DMS153 treated with DMSO at 0.1 percent for 48 hours (cell line): Measurements from ENCODE around the gene NOL4L.
"Not testable (repeated sequence)": the region's sequence is repeated elsewhere in the genome, so short reads cannot be mapped to it uniquely, and the experiment has no call there.

Experiments
- DNase-seq: peaks from one replicate; lab custom pipeline; 2025; ENCODE audit not compliant: unreplicated experiment; lab: John Stamatoyannopoulos, UW

The NOL4L gene

GRCh38 chr20:32598606-32599005 is 13.5 kb upstream of the NOL4L start:
- no peak for DNase-seq

DNA sequence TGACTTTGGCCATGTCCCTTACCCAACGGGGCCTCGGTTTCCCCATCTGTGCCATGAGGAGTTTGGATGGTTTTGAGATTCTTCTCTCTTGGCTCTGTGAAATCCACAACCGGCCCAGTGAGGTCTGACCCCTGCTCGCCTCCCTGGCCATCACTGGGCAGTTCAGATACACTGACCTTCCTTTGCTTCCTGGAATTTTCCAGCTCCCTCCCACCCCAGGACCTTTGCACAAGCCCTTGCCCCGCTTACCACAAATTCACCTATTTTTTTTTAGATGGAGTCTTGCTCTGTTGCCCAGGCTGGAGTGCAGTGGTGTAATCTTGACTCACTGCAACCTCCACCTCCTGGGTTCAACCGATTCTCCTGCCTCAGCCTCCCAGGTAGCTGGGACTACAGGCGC is 12.6 kb upstream of the NOL4L start:
- no peak for DNase-seq

- no peak for DNase-seq
Observed at GRCh38 chr20:32596681-32597252, 11.6 kb upstream of the NOL4L start.

DNA sequence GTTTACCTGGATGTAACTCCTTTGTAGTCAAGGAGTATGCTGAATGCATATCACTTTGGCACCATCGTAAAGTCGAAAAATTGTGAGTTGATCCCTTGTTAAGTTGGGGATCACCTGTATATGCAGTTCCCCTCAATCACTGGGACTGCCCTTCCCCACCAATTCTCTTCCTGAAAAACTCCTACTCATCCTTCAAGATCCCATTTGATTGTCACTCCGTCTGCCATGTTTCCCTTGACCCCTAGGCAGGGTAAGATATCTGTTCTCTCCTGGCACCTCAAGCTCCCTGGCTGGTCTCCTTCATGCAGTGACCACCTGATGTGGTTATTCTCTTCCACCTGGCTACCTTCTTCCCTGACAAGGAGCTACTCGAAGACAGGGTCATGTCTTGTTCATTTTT is 10.0 kb upstream of the NOL4L start:
- no peak for DNase-seq

GRCh38 chr20:32594669-32595068 is 9.5 kb upstream of the NOL4L start:
- DNase-seq, result not testable (repeated sequence)

GRCh38 chr20:32594204-32594603 is 9.1 kb upstream of the NOL4L start:
- DNase-seq, result no peak

GRCh38 chr20:32592616-32593015 is 7.5 kb upstream of the NOL4L start:
- not testable (repeated sequence) for DNase-seq

GRCh38 chr20:32592022-32592421 is 6.9 kb upstream of the NOL4L start:
- DNase-seq, result no peak

DNA sequence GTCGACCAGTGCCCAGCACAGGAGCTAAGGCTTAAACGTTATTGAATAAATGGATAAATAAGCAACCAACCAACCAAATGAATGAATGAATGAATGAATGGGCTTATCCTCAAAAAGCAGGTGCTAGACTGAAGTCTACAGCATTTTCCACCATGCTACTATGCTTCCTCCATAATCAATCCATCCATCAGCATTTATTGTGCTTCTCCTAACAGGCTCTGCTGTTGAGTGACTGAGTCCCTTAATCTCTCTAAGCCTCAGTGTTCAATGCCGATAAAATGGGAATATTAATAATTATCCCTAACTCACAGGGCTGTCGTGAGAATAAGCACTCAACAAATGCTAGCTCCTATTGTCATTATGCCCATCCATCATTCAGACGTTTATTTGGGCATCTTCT is 4.6 kb upstream of the NOL4L start:
- no peak for DNase-seq

DNA sequence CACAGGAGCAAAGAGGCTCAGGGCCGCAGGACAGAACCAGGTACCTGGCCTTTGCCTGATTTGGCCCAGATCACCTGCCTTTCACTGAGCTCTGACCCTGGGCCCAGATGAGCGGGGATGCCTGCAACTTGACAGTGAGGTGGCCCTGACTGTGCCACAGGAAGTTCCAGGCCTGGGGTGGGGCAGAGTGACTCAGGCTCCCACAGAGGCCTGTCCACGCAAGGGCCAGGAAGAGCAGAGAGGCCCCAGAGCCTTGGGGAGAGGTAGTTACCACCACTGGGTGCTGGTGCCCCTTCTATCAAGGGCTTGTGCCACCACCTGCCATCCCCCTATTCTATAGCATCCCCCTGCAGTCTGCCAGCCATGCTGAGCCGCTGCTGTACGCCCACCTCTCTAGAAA is 4.1 kb upstream of the NOL4L start:
- DNase-seq, result no peak

DNA sequence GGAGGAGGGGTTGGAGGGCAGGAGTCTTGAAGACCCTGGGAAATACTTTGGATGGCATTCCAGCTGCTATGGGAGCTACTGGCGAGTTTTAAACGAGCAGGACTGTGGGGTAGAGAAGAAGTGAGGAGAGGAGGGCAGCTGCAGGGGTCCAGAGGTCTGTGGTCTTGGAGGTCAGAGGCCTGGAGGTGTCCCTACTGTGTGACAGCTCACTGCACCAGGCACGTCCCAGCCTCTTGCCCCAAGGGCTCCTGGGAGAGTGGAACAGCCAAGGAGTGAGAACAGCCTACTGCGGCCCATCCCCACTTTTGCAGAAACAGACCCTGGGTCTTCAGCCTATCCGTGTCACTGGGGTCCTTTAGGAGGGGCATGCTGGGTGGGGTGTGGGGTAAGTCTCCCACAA is 2.9 kb upstream of the NOL4L start:
- DNase-seq, result no peak

GRCh38 chr20:32586291-32586690 is 1.2 kb upstream of the NOL4L start:
- DNase-seq, result no peak

DNA sequence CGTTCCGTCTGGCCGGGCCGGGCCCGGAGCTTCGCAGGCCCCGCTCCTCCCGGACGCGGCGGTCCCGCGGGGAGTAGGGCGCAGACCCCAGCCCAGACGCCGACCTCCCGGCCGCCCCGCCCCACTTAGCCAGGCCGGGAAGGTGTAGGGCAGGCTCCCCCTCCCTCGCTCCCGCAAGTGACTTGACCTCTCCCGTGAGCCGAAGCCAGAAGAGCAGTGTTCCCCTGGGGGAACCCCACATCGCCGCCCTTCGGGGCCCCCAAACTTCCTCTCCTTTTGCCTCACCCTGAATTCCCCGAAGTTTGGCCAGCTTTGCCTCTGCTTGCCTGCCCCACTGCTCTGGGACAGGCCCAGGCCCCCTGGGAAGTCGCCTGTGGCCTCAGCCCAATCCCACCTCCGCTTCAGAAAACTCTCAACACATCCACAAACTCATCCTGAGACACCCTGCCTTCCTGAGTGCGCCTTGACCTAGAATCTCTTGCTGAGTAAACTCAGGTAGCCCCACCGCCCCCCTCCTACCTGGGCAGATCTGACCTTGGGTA is 524 bp upstream of the NOL4L start:
- no peak for DNase-seq

GRCh38 chr20:32583581-32584070 is 1.5 kb downstream of the NOL4L start:
- no peak for DNase-seq

DNA sequence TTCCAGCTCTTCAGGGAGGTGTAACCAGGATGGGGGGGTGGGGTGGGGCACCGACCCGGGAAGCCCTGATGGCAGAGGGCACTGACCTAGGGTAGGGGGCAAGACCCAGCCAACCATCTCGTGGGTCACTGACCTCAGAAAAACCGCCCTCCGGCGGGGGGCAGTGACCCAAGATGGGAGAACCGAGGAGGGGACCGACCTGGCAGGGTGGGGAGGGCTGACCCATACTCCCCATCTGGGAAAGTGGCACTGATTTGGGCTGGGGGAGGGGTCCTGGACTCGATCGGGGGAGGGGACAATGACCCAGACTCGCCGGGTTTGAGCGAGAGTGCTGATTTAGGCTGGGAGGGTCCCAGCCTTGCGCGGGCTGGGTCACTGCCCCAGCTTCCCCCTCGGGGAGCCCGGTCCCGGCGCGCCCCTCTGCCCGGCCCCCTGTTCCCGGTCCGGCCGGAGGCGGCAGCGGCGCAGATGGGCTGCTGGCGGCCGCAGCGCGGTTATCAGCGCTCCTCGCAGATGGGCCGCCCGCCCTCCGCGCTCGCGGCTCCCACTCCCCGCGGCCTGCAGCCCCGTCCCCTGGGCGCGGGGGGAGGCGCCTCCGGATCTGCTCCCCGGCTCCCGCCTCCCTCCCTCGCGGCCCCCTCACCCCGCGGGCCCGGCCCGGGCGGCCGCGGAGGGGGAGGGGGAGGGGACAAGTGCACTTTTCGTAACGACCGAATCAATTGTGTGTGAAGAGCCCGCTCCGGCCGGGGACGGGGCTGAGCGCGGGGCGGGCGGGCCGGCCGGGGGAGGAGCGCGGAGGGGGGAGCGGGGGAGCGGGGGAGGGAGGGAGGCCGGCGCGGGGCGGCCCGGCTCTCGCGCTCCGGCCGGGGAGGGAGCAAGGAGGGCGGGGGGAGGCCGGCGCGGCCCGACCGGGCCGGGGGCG is 2.2 kb downstream of the NOL4L start:
- DNase-seq, result no peak

- no peak for DNase-seq
Observed at GRCh38 chr20:32581839-32582658, 3.1 kb downstream of the NOL4L start.

GRCh38 chr20:32580970-32581838 is 3.9 kb downstream of the NOL4L start:
- DNase-seq, result no peak

DNA sequence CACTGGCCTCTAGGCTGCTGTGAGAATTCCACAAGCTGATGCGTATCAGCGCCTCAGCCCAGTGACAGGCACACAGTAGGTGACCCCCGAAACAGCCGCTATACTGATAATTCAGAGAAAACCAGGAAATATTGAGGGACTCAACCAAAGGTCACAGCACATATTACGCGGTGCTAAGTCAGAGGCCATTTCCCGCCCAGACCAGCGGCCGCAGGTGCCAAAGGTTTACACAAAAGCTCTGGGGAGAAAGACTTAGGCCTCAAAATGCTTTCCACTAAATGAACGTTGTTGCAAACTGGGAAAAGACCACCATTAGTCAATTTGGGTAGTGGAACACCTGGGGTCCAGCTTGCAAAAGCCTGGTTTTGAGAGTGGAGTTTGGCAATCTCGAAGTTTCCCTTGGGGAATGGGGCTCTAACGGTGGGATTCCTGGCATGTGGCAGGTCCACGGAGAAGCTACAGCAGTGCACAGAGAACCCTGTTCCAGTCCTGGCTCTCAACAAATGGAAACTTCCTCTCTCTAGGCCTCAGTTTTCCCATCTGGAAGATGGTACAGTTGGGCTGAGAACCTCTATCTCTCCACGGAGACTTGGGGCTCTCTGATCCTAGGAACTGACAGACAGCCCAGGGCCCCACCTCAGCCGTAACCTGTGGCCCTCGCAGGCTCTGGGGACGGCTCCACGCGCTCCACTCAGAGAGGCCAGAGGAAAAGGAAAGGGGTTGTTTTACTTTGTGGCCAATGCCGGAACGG is 4.7 kb downstream of the NOL4L start:
- DNase-seq, result no peak

DNA sequence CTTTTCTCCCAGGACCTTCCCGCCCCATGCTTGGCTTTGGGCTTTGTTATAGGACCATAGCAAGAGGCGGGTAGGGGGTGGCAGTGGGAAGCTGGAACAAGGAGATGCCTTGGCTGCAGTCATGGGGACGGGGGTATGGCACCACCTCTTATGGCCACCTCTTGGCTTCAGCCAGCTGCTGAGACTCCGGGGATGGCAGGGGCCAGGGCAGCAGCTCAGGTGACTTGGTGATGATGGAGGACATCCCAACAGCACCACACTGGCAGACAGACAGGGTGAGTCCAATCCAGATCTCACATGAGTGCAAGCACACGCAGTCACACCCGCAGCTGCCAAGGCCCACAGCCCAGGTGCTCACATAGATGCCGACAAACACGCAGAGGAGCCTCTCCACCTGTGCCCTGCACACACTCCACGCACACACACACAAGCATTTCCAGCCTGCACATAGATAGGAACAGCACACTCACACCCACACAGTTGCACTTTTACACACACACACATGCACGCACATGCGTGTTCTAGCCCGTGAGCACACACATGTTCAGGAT is 6.2 kb downstream of the NOL4L start:
- DNase-seq, result no peak
